ENCODE measurements around the gene NFKB1.

Gene NFKB1

DNA sequence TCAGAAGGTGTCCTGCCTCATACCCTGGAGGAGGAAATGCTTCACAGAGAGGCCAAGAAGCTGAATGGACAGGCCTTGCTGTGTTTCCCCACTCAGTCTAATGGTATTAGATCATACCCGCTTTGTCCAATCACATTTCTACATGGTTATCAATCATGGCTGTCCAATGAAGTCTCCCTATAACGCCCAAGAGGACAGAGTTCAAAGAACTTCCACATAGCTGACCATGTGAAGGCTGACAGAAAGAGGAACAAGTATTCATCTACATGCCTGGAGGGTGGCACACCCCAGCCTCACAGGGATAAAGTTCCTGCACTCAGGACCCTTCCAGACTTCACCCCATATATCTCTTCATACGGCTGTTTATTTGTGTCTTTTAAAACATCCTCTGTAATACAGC is 136.2 kb downstream of the NFKB1 start:
- no peak for DNase-seq

GRCh38 chr4:102638621-102639020 is 137.5 kb downstream of the NFKB1 start:
- no peak for DNase-seq

GRCh38 chr4:102639598-102639997 is 138.4 kb downstream of the NFKB1 start:
- DNase-seq, result no peak

DNA sequence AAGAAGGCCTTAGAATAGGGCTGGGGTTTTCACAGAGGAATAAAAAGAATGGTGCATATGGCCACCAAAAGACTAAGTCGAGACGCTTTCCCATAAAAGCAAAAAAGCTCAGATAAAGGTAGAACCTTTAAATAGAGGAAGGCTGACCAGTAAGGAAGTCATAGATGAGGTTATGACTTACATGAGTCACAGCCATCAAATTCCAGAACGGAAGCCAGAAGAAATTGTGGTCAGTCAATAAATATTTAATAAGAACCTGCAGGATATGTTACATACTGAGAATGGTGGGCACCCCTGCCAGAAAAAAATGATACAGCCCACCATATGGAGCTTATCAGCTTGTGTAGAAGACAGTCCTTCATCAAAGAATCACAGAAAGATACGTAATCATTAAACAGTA is 139.5 kb downstream of the NFKB1 start:
- no peak for DNase-seq

DNA sequence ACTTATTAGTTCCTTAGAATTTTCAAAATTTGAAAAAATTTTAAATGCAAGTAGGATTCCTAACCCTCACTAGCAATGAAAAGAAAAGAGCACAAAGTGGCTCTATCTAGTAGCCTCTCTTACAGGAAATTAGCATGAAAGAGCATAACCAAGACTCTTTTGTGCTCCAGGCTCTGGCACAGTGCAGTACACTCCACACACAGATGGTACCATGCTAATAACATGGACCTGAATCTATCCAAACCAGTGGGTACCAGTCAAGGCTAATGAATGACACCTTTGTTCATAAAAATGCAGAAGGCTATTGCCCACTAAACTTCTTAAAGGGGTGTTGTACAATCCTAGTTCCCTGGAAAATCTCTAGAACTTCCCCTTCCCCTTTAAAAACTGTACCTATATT is 140.6 kb downstream of the NFKB1 start:
- DNase-seq, result no peak

GRCh38 chr4:102642631-102643298 is 141.6 kb downstream of the NFKB1 start:
- DNase-seq, result no peak

DNA sequence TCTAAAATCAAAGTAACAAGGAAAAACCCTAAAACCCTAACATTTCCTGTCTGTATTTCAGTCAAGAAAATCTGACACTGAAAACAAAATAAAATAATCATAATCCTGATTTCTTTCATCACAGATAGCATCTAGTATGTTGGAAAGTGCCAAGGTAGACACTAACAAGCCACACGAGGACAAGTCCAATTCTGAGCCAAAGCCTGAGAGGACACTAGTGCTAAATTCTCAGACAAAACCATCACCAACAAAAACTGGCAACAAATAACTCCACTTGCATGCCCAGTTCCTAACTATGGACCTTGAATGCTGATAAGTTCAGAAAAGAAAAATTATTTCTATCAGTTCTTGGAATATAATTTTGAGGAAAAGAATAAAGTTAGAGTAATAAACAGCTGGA is 146.0 kb downstream of the NFKB1 start:
- no peak for DNase-seq

DNA sequence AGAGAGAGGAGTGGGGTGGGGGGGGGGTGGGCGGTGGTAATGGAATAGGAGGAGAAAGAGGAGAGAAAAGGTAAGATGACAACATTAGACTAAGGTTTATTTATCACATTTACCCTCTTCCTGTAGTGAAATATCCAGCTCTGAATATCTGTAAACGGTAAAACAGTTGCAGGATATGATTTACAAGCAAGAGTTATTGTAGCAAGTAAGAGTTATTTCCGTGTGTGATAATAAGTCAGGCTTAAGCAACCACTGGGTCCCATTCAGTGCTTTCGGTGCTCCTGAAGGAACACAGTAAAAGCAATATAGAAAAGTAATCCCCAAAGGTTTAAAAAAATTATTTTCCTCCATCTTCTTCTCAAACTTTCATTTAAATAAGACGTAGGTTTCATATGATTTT is 156.0 kb downstream of the NFKB1 start:
- no peak for DNase-seq

DNA sequence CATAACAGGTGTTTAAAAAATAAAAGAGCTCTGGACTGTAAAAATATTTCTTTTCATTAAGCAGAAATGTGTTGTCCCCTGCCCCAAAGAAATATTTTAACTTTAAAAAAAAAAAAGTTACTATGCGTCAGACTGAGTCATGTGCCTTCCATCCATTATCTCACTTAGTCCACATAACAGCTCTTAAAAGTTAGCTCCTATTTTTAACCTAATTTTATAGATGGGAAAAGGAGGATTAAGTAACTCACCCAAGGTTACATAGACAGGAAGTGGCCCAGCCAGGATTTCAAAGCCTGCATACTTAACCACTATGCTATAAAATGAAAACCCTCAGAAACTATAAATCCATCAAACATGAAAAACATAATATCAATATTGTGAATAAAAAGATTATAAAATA is 161.9 kb downstream of the NFKB1 start:
- no peak for DNase-seq

DNA sequence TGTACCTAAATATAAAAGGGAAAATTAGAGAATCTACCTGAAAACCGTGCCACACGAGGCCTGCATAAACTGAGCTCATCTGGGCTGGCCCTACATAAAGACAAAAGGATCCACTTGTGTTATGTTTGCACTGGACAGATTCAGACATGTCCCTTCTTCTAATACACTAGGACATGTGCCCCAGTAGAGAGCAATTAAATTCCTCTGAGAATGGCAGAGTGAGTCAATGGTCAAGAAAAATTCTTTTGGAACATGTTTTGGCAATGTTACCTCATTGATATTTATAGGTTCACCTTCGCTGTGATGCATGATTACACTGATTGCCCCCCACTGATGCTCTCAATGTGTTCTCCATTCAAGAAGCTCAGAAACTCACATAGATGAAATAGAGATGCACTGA is 164.4 kb downstream of the NFKB1 start:
- DNase-seq, result no peak

Measured in bone marrow (tissue), 2 donors.